ENCODE data around the gene RNPEPL1.

DNA sequence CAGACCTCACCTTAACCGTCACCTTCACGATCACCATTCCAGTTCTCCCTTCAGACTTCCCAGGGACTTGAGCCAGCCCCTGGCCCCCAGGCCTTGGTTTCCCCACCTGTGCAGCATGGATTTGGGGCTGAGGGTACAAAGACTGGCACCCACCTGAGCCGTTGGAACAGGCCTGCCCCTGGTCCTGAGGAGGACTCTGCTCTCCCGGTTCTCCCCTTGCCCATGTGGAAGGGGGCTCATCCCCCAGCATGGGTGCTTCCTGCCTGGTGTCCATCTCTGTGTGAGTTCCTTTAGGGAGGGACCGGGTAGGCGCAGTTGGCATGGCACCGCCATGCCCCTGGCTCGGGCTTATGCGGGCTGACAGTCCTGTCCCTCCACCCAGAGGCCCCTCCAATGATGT is 46.1 kb downstream of the RNPEPL1 start:
- TF ChIP-seq POLR2A (IDR thresholded peaks at IDR 0.05): no peak
- TF ChIP-seq, protein P1, sequence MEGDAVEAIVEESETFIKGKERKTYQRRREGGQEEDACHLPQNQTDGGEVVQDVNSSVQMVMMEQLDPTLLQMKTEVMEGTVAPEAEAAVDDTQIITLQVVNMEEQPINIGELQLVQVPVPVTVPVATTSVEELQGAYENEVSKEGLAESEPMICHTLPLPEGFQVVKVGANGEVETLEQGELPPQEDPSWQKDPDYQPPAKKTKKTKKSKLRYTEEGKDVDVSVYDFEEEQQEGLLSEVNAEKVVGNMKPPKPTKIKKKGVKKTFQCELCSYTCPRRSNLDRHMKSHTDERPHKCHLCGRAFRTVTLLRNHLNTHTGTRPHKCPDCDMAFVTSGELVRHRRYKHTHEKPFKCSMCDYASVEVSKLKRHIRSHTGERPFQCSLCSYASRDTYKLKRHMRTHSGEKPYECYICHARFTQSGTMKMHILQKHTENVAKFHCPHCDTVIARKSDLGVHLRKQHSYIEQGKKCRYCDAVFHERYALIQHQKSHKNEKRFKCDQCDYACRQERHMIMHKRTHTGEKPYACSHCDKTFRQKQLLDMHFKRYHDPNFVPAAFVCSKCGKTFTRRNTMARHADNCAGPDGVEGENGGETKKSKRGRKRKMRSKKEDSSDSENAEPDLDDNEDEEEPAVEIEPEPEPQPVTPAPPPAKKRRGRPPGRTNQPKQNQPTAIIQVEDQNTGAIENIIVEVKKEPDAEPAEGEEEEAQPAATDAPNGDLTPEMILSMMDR (IDR thresholded peaks at IDR 0.05): no peak

Measured in uterus (tissue), 2 donors.